ENCODE data around the gene NEGR1. TPM values are rescaled to one million over a fixed set of nuclear protein-coding genes. Genes with fewer than 3 reads are reported as not detected.

Gene NEGR1
- total and polyA plus RNA-seq, 3 donors from 2014 or later = 2.9 to 7.6 (median 3.1) TPM

DNA sequence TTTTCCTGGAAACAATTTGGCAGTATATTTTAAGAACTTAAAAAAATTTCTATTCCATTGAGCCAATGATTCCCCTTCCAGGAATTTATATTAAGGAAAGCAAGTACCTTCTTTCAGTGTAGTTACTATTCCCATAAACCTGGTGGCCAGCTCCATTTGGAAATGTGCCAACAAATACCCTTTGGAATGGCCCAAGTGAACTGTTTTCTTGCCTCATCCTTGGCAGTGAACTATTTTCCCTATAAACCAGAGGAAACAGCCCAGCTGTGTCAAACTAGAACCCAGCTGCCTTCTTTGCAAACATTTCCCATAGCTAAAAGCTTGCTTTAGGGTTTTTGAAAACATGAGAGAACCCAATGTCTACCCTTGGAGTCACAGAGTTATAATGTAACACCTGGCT, 496.9 kb downstream of the NEGR1 start:
- Histone ChIP-seq H3K9me3 (no peaks in the 10 kb centered on the region), H3K4me3 (no peak overlapping the region), H3K36me3 (ENCODE audit: low read depth, missing control alignments) (no peaks in the 10 kb centered on the region), H3K4me1 (no peaks in the 10 kb centered on the region), H3K27ac (no peak overlapping the region), H3K27me3 (no peaks in the 10 kb centered on the region)
- TF ChIP-seq, protein P1, sequence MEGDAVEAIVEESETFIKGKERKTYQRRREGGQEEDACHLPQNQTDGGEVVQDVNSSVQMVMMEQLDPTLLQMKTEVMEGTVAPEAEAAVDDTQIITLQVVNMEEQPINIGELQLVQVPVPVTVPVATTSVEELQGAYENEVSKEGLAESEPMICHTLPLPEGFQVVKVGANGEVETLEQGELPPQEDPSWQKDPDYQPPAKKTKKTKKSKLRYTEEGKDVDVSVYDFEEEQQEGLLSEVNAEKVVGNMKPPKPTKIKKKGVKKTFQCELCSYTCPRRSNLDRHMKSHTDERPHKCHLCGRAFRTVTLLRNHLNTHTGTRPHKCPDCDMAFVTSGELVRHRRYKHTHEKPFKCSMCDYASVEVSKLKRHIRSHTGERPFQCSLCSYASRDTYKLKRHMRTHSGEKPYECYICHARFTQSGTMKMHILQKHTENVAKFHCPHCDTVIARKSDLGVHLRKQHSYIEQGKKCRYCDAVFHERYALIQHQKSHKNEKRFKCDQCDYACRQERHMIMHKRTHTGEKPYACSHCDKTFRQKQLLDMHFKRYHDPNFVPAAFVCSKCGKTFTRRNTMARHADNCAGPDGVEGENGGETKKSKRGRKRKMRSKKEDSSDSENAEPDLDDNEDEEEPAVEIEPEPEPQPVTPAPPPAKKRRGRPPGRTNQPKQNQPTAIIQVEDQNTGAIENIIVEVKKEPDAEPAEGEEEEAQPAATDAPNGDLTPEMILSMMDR (IDR thresholded peaks at IDR 0.05) = no peak
- no peak for TF ChIP-seq POLR2A (IDR thresholded peaks at IDR 0.05)
- intact Hi-C loops (cut with DNase I; ENCODE audit: low total_unique reads) = no loop called here
- no peak for DNase-seq

DNA sequence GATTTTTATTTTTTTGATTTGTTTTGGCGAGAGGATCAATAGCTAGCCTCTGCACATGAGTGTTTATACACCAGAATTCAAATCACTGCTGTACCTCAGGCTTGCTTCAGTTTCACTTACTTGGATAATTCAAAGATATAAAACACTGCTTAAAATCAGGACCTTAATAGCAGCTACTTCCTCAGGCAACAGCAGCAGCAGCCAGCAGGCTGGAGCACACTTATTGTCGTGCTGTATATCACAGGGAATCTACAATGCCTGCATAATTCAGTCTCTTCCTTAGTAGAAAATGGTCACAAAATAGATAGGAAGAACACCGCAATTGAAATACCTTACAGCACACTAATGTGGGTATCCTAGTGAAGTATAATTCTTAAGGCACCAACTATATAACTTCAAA, 497.3 kb downstream of the NEGR1 start:
- TF ChIP-seq POLR2A (IDR thresholded peaks at IDR 0.05) = no peak
- TF ChIP-seq, protein P1 (IDR thresholded peaks at IDR 0.05) = no peak
- Histone ChIP-seq H3K4me3 (no peak overlapping the region), H3K36me3 (ENCODE audit: low read depth, missing control alignments) (no peaks in the 10 kb centered on the region), H3K4me1 (no peaks in the 10 kb centered on the region), H3K27ac (no peak overlapping the region), H3K27me3 (no peaks in the 10 kb centered on the region), H3K9me3 (no peaks in the 10 kb centered on the region)
- 67 to 70% methylated on average over 3 of the region's 3 CpGs for WGBS, 2 donors
- intact Hi-C loops (cut with DNase I; ENCODE audit: low total_unique reads) = no loop called here
- DNase-seq = no peak

DNA sequence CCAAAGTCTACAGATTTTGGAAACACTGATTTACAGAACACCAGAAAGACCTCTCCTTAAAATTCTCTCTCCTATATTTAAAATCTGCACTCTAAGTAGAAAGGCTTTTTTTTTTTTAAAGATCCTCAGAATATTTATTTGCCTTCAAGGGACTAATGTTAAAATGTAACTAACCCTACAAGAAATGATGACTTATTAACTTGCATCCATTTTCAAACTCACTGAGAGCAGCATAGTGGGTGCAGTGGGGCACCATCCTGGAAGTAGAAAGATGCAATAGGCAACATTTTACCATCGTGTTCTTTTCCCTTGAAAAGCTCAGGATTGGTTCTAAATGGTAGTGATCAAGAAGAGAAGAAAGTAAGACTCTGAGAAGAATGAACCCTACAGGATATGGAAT, 498.1 kb downstream of the NEGR1 start:
- H3K27ac ChIP-seq = no peak overlapping the region
- no peak for TF ChIP-seq POLR2A (IDR thresholded peaks at IDR 0.05)
- 77 to 95% methylated on average over 1 of the region's 1 CpG for WGBS, 2 donors
- H3K4me3 ChIP-seq = no peak overlapping the region
- DNase-seq = no peak
- H3K36me3 ChIP-seq (ENCODE audit: low read depth, missing control alignments) = no peaks in the 10 kb centered on the region
- H3K27me3 ChIP-seq = no peaks in the 10 kb centered on the region
- no peaks in the 10 kb centered on the region for H3K4me1 ChIP-seq
- H3K9me3 ChIP-seq = no peaks in the 10 kb centered on the region
- intact Hi-C loops (cut with DNase I; ENCODE audit: low total_unique reads) = no loop called here

DNA sequence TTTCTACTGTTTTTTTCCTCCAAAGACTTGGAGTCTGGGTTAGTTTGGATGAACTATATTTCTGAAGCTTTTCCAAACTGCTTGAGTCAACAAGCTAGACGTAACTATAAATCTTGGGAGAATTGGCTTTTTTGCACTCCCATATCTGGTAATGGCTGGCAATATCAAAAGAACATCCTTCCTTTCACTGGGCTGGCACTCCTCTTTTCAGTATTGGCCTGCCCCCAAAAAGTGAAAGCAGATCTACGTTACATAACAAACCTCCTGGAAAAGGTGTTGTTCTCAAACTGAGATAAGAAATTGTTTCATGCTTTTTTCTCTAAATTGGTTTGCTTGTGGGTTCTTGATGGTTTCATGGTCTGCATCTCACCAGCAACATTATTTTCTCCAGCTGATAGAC, 499.3 kb downstream of the NEGR1 start:
- 60 to 72% methylated on average over 2 of the region's 2 CpGs for WGBS, 2 donors
- H3K27me3 ChIP-seq = no peaks in the 10 kb centered on the region
- TF ChIP-seq, protein P1 (IDR thresholded peaks at IDR 0.05) = no peak
- no peak for TF ChIP-seq POLR2A (IDR thresholded peaks at IDR 0.05)
- no peak overlapping the region for H3K27ac ChIP-seq
- intact Hi-C loops (cut with DNase I; ENCODE audit: low total_unique reads) = no loop called here
- no peak overlapping the region for H3K4me3 ChIP-seq
- H3K9me3 ChIP-seq = no peaks in the 10 kb centered on the region
- H3K4me1 ChIP-seq = no peaks in the 10 kb centered on the region
- no peaks in the 10 kb centered on the region for H3K36me3 ChIP-seq (ENCODE audit: low read depth, missing control alignments)
- no peak for DNase-seq

DNA sequence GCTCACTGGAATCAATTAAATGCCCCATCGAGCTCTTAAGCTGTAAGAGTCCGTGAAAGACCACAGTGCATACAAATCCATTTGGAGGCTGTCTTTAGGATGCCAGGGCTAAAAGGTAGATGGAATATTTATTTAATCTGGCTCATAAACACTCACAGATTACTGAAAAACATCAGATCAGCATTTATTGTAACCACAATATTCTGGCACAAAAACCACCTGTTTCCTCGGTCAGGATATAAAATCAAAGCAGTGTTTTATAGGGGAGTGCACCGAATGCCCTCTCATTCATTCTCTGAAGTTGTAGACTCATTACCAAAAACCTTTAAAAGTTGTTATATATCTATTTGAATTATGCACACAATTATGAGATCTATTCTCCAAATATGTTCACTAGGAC, 500.9 kb downstream of the NEGR1 start:
- Histone ChIP-seq H3K27ac (no peak overlapping the region), H3K4me3 (no peak overlapping the region), H3K36me3 (ENCODE audit: low read depth, missing control alignments) (no peaks in the 10 kb centered on the region), H3K27me3 (no peaks in the 10 kb centered on the region), H3K9me3 (no peaks in the 10 kb centered on the region), H3K4me1 (no peaks in the 10 kb centered on the region)
- no peak for DNase-seq
- intact Hi-C loops (cut with DNase I; ENCODE audit: low total_unique reads) = no loop called here
- WGBS, 2 donors = 88 to 90% methylated on average over 4 of the region's 4 CpGs
- no peak for TF ChIP-seq POLR2A (IDR thresholded peaks at IDR 0.05)
- TF ChIP-seq, protein P1 (IDR thresholded peaks at IDR 0.05) = no peak

All from testis (tissue), 3 donors.